Measurements from ENCODE around the gene OXSR1.

- TF ChIP-seq CTCF (IDR thresholded peaks at IDR 0.05) (no peak), POLR2AphosphoS5 (IDR thresholded peaks at IDR 0.05) (no peak), EP300 (IDR thresholded peaks at IDR 0.05) (no peak)
These were observed 46.8 kb downstream of the OXSR1 start for GRCh38 chr3:38212141-38212540.
